Measurements from ENCODE around the gene SLC27A6.

SLC27A6 gene

DNA sequence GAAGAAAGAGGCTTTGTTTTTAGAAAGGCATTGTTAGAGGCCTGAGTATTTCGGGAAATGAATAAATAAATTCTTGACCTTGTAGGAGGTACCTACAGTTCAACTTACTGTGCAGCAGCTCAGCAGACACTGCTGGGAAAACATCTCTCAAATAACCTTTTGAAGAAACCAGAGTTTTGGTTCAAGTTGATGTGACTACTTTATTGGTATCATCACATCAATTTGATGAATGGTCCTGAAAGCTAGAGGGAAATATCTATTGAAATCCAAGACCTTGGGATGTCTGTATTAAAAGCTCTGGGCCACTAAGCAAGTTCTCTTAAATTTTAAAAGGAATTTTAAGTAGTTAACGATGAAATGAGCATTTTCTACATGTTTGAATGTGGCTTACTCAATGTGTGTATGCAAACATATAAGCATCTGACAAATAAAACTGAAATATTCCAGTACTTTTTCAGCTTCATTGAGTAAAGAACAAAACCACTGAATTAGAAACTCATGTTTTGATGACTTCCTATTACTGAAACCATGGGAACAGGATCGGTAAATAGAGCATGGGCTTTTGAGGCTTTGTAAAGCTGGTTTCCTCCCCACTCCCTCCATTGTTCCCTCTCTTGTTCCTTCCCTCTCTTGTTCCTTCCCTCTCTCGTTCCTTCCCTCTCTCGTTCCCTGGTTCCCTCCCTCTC is 36.7 kb downstream of the SLC27A6 start:
- POLR2A ChIA-PET, result no interaction called here
- no peak for DNase-seq (ENCODE audit: low read depth, low spot score)
- CTCF ChIA-PET, result no interaction called here

DNA sequence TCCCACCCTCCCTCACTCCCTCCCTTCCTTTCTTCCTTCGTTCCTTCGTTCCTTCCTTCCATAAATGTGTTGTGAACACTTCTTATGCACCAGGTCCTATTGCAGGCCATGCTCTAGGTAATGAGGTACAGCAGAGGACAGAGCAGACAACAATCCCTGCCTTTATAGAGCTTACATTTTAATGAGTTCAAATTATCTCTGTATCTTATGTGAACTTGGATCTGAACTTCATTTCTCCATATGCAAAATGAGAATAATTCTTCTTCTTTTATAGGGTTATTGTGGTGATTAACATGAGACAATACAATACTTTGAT is 37.2 kb downstream of the SLC27A6 start:
- POLR2A ChIA-PET, result no interaction called here
- CTCF ChIA-PET, result no interaction called here
- TF ChIP-seq, protein P1, sequence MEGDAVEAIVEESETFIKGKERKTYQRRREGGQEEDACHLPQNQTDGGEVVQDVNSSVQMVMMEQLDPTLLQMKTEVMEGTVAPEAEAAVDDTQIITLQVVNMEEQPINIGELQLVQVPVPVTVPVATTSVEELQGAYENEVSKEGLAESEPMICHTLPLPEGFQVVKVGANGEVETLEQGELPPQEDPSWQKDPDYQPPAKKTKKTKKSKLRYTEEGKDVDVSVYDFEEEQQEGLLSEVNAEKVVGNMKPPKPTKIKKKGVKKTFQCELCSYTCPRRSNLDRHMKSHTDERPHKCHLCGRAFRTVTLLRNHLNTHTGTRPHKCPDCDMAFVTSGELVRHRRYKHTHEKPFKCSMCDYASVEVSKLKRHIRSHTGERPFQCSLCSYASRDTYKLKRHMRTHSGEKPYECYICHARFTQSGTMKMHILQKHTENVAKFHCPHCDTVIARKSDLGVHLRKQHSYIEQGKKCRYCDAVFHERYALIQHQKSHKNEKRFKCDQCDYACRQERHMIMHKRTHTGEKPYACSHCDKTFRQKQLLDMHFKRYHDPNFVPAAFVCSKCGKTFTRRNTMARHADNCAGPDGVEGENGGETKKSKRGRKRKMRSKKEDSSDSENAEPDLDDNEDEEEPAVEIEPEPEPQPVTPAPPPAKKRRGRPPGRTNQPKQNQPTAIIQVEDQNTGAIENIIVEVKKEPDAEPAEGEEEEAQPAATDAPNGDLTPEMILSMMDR (IDR thresholded peaks at IDR 0.05; ENCODE audit: insufficient read depth, low read length, missing control alignments), result no peak
- no peak overlapping the region for H3K4me3 ChIP-seq (ENCODE audit: low read depth, low read length)
- DNase-seq (ENCODE audit: low read depth, low spot score), result no peak

More for the DNA sequence above, 36.7 kb downstream of the SLC27A6 start:
- H3K4me3 ChIP-seq (ENCODE audit: low read depth, low read length), result no peak overlapping the region
- TF ChIP-seq, protein P1 (IDR thresholded peaks at IDR 0.05; ENCODE audit: insufficient read depth, low read length, missing control alignments), result no peak

DNA sequence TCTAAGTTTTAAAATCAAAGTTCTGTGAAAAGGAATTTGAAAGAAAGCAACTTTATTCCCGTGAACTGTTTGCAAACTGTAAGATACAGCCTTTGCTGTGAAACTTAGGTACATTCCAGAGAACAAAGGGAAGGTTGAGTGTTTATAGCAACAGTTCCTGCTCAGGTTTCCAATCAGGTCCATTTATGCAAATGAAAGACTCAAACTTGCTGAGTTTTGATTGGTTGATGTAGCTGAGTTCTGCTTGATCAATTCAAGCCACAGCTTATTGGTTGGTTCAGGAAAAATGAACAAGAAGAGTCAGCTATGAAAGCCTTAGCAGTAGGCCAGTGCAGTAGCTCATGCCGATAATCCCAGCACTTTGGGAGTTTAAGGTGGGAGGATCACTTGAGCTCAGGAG is 37.9 kb downstream of the SLC27A6 start:
- ChIA-PET POLR2A (no interaction called here), CTCF (no interaction called here)

DNA sequence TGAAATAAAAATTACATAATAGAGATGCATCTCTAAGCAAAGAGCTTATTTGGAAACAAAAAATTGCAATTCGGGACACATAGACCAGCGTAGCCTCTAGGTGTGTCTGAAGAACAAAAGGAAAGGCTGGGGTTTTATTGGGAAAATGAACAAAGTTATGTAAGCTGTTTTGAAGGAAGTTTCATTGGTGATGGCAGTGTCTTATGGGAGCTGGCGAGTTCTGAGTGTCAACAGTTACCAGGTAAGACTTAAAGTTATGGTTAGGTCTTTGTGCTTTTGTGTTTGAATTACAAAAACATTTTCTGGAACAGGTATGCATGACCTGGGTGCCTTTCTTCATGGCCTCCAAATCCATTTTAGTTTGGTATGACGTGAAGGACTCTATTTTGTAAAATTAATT is 48.9 kb downstream of the SLC27A6 start:
- POLR2A ChIA-PET, result no interaction called here
- TF ChIP-seq, protein P1 (IDR thresholded peaks at IDR 0.05; ENCODE audit: insufficient read depth, low read length, missing control alignments), result no peak
- CTCF ChIA-PET, result no interaction called here
- H3K4me3 ChIP-seq (ENCODE audit: low read depth, low read length), result no peak overlapping the region
- no peak for DNase-seq (ENCODE audit: low read depth, low spot score)

More for the DNA sequence above, 37.9 kb downstream of the SLC27A6 start:
- no peak for DNase-seq (ENCODE audit: low read depth, low spot score)
- no peak overlapping the region for H3K4me3 ChIP-seq (ENCODE audit: low read depth, low read length)
- TF ChIP-seq, protein P1 (IDR thresholded peaks at IDR 0.05; ENCODE audit: insufficient read depth, low read length, missing control alignments), result no peak

DNA sequence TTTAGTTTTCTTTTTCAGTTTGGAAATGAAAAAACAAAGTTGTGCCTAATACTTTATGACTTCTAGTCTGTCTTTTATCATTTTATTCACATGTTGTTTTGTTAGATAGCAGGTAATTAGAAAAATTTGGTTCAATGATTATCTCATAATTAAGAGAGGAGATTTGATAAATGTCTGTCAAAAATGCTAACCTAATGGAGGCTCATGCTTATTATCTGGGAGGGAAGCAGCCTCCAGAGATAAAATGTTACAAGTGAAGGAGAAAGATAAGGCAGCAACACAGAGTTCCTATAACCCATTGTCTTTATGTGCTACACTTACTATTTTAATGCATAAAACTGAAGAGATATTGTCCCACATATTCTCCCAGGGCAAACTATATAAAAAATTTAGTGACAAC is 53.5 kb downstream of the SLC27A6 start:
- ChIA-PET POLR2A (no interaction called here), CTCF (no interaction called here)
- TF ChIP-seq, protein P1 (IDR thresholded peaks at IDR 0.05; ENCODE audit: insufficient read depth, low read length, missing control alignments), result no peak
- no peak overlapping the region for H3K4me3 ChIP-seq (ENCODE audit: low read depth, low read length)
- DNase-seq (ENCODE audit: low read depth, low spot score), result no peak

DNA sequence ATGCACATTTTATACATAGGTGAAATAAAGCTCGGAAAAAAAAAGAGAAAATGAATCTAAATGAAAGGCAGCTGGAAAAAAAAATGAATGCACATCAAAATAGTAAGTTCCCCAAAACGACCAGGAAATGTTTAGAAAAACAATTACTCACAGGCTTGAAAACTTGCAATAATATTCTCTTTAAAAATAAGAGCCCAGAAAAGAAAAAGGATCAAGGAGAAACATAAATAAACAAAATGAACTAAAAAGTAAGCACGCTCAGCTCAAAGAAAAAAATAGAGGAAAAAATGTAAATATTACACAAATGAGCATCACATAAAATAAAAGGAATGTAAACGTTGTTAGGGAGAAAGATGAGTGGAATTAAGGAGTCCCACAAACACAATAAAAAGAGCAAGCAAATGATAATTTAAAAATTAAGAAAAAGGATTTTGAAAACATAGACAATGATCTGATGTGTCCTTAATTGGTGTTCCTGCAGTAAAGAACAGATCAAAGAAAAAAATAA is 54.2 kb downstream of the SLC27A6 start:
- ChIA-PET POLR2A (no interaction called here), CTCF (no interaction called here)
- DNase-seq (ENCODE audit: low read depth, low spot score), result no peak
- H3K4me3 ChIP-seq (ENCODE audit: low read depth, low read length), result no peak overlapping the region
- TF ChIP-seq, protein P1 (IDR thresholded peaks at IDR 0.05; ENCODE audit: insufficient read depth, low read length, missing control alignments), result no peak

Measured in AG04449 (cell line).